Aorta (tissue), 5 donors: Measurements from ENCODE around the gene SIPA1L3. TPM values are rescaled to one million over a fixed set of nuclear protein-coding genes. Genes with fewer than 3 reads are reported as not detected.

Experiments
- ATAC-seq: fragments of 200-7000 bp; cut with Tn5 transposase; one replicate; pipeline ENCODE4 v1.9.1; 2022; ENCODE audit warnings: moderate library complexity; ENCODE audit not compliant: low FRiP score
- DNase-seq, 2 donors: peaks; one replicate each; pipeline ENCODE4 v3.0.0-alpha.2; 2020
- H3K27ac ChIP-seq, 2 donors: one replicate each; pipeline ENCODE4 v1.5.1; 2013; ENCODE audit warnings: low read length in 2 of 2, mild to moderate bottlenecking in 2 of 2, moderate library complexity in 2 of 2, control low read depth in 1 of 2, inconsistent platforms in 1 of 2, low read depth in 1 of 2
- H3K27me3 ChIP-seq, 2 donors: one replicate each; pipeline ENCODE4 v1.6.1; 2013; ENCODE audit warnings: control low read depth in 1 of 2, low read length in 1 of 2, mild to moderate bottlenecking in 1 of 2, moderate library complexity in 1 of 2; ENCODE audit not compliant: insufficient read depth in 2 of 2, control insufficient read depth in 1 of 2
- H3K36me3 ChIP-seq, 2 donors: one replicate each; pipeline ENCODE4 v1.6.1; 2013; ENCODE audit warnings: control low read depth in 1 of 2, low read length in 1 of 2, mild to moderate bottlenecking in 1 of 2; ENCODE audit not compliant: insufficient read depth in 2 of 2, control insufficient read depth in 1 of 2
- H3K4me1 ChIP-seq, 2 donors: one replicate each; pipeline ENCODE4 v1.6.1; 2013; ENCODE audit warnings: low read length in 2 of 2, control low read depth in 1 of 2, mild to moderate bottlenecking in 1 of 2, moderate library complexity in 1 of 2; ENCODE audit not compliant: insufficient read depth in 2 of 2, control insufficient read depth in 1 of 2
- H3K4me3 ChIP-seq, 2 donors: one replicate each; pipeline ENCODE4 v1.5.1; 2013; ENCODE audit warnings: low read length in 2 of 2, control low read depth in 1 of 2, mild to moderate bottlenecking in 1 of 2
- H3K9me3 ChIP-seq: one replicate; pipeline ENCODE4 v1.6.1; 2013; ENCODE audit warnings: mild to moderate bottlenecking, low read length; ENCODE audit not compliant: control insufficient read depth
- WGBS, 2 donors: extraction: QIAGEN DNeasy Blood & Tissue Kit; methylation state at CpG; one replicate each; pipeline ENCODE4 v1.1.7; 2013; 5-methylcytosine and 5-hydroxymethylcytosine counted together
- intact Hi-C, 2 donors: fragments of 100-400 bp; cut with DNase I; formaldehyde crosslinking; loops; one replicate each; pipeline versions ENCODE4 v1.14.2 to v1.15.0; 2022
- polyA plus RNA-seq, 2 donors: library from polyadenylated mRNA; stranded (reverse); fragments of 200-250 nt; gene quantifications; one replicate each; pipeline ENCODE4 v1.2.3, GENCODE V29; 2013
- total RNA-seq, 2 donors: library from RNA; stranded (reverse); fragmentation: NEBNext Ultra II Directional; extraction: Animal tissue kit (Norgen Biotek cat#: 25700); gene quantifications; one replicate each; pipeline ENCODE4 v1.2.1, GENCODE V29; 2021
- donor health status: healthy with polysubstance abuse.
- donor health status: Bipolar disorder and iron deficiency.
- donor health status: DM: no; HTN: no; CAD: no.
- donor health status: DM: no; HTN: no; CAD: no.
- donor health status: DM: yes; HTN: yes; CAD: no.

Gene SIPA1L3
- total and polyA plus RNA-seq, 4 donors = 1.3 to 20.9 (median 11.2) TPM

- Histone ChIP-seq H3K4me3 (no peak overlapping the region), H3K27me3 (no peaks in the 10 kb centered on the region), H3K36me3 (no peaks in the 10 kb centered on the region), H3K4me1 (no peaks in the 10 kb centered on the region), H3K9me3 (no peaks in the 10 kb centered on the region), H3K27ac (no peak overlapping the region)
- intact Hi-C loops = no loop called here
- DNase-seq = no peak
- no peak for ATAC-seq
- 85 to 90% methylated on average over 18 of the region's 18 CpGs for WGBS, 2 donors
Measured at GRCh38 chr19:38072776-38073750, 166.1 kb downstream of the SIPA1L3 start.

DNA sequence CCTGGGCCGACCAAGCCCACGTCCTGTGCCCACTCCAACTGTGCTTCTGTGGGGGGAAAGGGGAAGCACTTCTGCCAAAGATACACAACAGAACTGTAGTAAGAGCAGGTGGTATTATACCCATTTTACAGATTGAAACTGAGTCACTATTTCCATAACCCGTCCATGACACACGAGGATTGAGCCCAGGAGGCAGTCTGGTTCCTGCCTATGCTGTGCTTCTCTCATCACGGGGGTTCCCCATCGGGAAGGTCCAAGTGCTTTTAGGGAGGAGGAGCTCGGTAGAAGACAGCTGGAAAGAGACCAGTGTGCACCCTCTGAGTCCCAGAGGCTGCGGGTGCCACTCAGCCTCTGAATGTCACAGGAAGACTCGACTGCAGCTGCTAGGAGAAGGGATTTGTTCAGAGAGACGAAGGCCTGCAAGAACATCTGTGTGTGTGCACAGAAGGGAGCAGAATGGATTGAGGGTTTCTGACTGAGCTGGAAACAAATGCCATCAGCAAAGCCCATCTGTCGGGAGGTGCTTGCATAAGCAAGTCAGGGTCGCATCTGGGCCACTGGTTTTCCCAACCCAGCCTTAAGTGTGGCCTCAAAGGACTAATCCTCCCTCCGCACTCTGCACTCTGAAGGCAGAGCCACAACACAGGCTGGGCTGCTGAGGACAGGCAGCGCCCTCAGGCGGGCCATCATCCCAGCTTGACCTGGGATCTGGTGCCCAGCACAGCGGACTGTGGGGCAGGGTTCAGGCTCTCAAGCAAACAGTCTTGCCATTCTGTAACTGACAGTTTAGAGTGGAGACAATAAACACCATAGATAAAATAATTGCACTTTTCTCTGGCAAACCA is 167.1 kb downstream of the SIPA1L3 start:
- Histone ChIP-seq H3K27me3 (no peaks in the 10 kb centered on the region), H3K36me3 (no peaks in the 10 kb centered on the region), H3K27ac (no peak overlapping the region), H3K4me1 (no peaks in the 10 kb centered on the region), H3K9me3 (no peaks in the 10 kb centered on the region), H3K4me3 (no peak overlapping the region)
- intact Hi-C loops = no loop called here
- DNase-seq (no peak), ATAC-seq (no peak)
- WGBS, 2 donors = 73 to 80% methylated on average over 16 of the region's 16 CpGs

GRCh38 chr19:38076337-38076736 is 169.3 kb downstream of the SIPA1L3 start:
- no peaks in the 10 kb centered on the region for H3K9me3 ChIP-seq
- ATAC-seq (no peak), DNase-seq (no peak)
- H3K36me3 ChIP-seq = no peaks in the 10 kb centered on the region
- H3K4me3 ChIP-seq = no peak overlapping the region
- intact Hi-C loops = no loop called here
- 93 to 95% methylated on average over 10 of the region's 10 CpGs for WGBS, 2 donors
- H3K27me3 ChIP-seq = no peaks in the 10 kb centered on the region
- no peak overlapping the region for H3K27ac ChIP-seq
- H3K4me1 ChIP-seq = no peaks in the 10 kb centered on the region

- H3K4me3 ChIP-seq = no peak overlapping the region
- no peak for DNase-seq
- no peak for ATAC-seq
- WGBS, 2 donors = 92 to 95% methylated on average over 15 of the region's 15 CpGs
- H3K9me3 ChIP-seq = no peaks in the 10 kb centered on the region
- no peak overlapping the region for H3K27ac ChIP-seq
- no peaks in the 10 kb centered on the region for H3K27me3 ChIP-seq
- H3K4me1 ChIP-seq = no peaks in the 10 kb centered on the region
- peaks cover 0 to 2% of the 10 kb centered on the region in 2 donors for H3K36me3 ChIP-seq
- intact Hi-C loops = no loop called here
Measured at GRCh38 chr19:38078302-38078930, 171.4 kb downstream of the SIPA1L3 start.

DNA sequence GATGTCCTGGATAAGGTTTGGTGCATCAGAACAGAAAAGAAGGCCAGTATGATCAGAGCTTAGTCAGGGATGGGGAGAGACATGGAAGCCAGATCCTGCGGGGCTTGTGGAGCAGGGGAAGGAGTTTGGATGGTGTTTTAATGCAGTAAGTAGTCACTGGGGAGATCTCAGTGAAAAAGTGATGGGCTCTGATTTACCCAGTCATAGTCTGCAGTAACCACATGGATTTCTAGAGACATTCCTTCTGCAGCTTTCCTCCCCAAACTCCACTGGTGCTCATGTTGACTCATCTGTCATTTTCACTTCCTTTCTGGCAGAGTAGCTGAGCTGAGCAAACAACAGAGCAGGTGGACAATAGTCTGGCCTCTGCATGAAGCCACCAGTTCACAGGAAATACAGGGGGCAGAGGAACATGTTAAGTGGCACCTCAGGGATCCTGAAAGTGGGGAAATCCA is 172.9 kb downstream of the SIPA1L3 start:
- H3K36me3 ChIP-seq = peaks cover 0 to 2% of the 10 kb centered on the region in 2 donors
- H3K27ac ChIP-seq = no peak overlapping the region
- H3K4me3 ChIP-seq = no peak overlapping the region
- H3K27me3 ChIP-seq = no peaks in the 10 kb centered on the region
- H3K9me3 ChIP-seq = no peaks in the 10 kb centered on the region
- ATAC-seq (no peak), DNase-seq (no peak)
- intact Hi-C loops = no loop called here
- H3K4me1 ChIP-seq = no peaks in the 10 kb centered on the region
- WGBS, 2 donors = 54 to 75% methylated on average over 1 of the region's 1 CpG

- intact Hi-C loops = no loop called here
- DNase-seq = no peak
- ATAC-seq = no peak
Measured at GRCh38 chr19:38081547-38082255, 174.7 kb downstream of the SIPA1L3 start.

GRCh38 chr19:38082256-38083118 is 175.5 kb downstream of the SIPA1L3 start:
- DNase-seq = no peak
- Histone ChIP-seq H3K4me1 (no peaks in the 10 kb centered on the region), H3K4me3 (no peak overlapping the region), H3K9me3 (no peaks in the 10 kb centered on the region), H3K36me3 (peaks cover 0 to 2% of the 10 kb centered on the region in 2 donors), H3K27ac (no peak overlapping the region), H3K27me3 (no peaks in the 10 kb centered on the region)
- ATAC-seq = no peak
- intact Hi-C loops = no loop called here
- 96% methylated on average over 77 to 78 of the region's 78 CpGs for WGBS, 2 donors

More at GRCh38 chr19:38081547-38082255, 174.7 kb downstream of the SIPA1L3 start:
- H3K9me3 ChIP-seq = no peaks in the 10 kb centered on the region
- peaks cover 0 to 2% of the 10 kb centered on the region in 2 donors for H3K36me3 ChIP-seq
- H3K27me3 ChIP-seq = no peaks in the 10 kb centered on the region
- H3K27ac ChIP-seq = no peak overlapping the region
- WGBS, 2 donors = 97% methylated on average over 51 of the region's 51 CpGs
- no peaks in the 10 kb centered on the region for H3K4me1 ChIP-seq
- no peak overlapping the region for H3K4me3 ChIP-seq
